ENCODE measurements around the gene SLC2A2.

The SLC2A2 gene

DNA sequence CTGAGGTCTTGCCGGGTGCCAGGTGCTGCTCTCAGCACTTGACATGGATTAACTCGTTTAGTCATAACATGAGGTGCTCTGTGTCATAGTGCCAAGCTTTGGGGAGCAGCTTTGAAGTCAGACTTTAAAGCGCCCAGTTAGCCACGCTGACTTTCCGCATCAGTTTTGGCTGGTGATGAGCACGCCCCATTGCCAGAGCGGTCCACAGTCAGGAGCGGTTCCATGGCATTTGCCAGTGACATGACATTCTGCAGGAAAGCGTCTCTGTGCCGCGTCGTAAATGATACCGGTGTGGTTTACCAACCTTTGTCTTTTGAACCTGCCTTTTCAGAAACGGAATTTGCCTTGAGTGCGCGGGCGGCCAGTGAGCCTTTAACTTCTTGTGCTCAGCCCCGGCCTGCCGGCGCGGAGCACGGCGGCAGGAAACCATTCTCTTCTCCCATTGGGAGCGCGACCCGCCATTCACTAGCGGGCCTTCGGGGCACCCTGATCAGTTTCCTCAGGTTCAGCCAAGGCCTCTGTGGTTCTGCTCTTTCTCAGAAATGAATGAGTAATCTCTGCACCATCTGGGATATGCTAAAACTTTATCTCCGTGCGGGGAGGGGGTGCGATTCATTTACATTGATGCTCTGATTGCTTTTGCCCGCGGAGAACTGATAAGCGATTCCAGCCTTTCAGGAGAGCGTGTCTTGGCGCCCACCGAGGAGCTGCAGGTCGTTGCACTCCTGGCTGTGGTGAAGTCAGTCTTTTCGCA lies 1.7 kb upstream of the SLC2A2 start:
- peak in 3 of 4 experiments; percentile 1 to 9 (median 6) for DNase-seq

DNA sequence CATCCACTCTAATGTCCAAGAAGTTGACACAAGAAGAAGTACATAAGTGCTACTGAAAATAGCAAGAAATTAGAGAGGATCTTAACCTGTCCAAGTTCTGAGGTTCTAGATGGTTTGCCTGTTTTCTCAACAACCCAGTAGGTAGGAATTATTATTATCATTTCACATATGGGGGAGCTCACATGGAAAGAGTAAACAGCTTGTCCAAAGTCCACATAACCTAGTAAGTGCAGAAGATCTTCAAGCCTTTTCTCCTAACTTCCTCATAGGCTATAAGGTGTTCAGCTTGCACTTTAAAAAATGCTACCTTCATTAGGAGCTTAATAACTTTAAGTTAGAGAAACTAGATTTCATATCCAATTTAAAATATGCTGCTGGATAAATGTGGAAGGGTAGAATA lies 3.0 kb downstream of the SLC2A2 start:
- no peak for DNase-seq

DNA sequence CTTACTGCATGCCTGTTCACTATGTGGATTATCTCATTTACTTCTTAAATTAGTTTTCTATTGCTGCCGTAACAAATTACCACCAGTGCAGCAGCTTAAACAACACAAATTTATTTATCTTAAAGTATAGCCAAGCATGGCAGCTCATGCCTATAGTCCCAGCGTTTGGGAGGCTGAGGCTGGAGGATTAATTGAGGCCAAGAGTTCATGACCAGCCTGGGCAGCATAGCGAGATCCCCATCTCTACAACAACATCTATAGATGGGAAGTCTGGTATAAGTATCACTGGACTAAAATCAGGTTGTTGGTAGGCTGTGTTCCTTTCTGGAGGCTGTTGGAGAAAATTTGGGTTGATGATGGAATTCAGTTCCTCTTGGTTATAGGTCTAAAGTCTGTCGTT lies 5.1 kb downstream of the SLC2A2 start:
- no peak for DNase-seq

DNA sequence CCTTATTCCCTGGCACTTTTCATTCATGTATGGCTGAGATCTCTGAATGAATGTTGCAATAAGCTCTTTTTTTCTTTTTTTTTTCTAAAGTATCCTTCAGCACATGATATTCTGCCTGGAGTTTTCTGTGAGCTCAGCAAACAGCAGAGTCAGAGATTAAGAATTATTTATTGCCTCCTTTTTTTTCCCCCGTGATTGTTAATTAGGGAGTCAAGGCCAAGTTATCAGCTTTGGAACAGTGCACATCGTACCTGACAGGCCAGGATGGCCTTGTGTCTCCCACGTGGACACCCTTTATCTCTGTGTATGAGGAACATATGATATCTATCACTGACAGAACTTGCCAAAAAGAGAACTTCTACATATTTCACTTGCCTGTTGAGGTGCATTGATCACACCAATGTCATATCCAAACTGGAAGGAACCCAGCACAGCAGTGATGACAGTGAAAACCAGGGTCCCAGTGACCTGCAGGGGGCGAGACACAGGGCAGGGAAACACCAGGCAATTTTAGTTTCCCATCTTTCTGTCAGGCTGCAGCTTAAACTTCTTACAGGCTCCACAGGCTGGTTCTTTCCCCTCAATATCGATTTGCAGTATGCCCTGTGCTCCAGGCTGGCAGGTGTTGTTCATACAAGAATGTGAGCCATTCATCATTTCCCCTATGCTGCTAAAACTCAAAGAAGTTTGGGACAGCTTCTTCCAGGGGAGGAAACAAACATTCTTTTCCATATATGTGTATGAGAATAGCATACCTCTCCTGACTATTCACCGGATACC lies 8.2 kb downstream of the SLC2A2 start:
- no peak for DNase-seq

DNA sequence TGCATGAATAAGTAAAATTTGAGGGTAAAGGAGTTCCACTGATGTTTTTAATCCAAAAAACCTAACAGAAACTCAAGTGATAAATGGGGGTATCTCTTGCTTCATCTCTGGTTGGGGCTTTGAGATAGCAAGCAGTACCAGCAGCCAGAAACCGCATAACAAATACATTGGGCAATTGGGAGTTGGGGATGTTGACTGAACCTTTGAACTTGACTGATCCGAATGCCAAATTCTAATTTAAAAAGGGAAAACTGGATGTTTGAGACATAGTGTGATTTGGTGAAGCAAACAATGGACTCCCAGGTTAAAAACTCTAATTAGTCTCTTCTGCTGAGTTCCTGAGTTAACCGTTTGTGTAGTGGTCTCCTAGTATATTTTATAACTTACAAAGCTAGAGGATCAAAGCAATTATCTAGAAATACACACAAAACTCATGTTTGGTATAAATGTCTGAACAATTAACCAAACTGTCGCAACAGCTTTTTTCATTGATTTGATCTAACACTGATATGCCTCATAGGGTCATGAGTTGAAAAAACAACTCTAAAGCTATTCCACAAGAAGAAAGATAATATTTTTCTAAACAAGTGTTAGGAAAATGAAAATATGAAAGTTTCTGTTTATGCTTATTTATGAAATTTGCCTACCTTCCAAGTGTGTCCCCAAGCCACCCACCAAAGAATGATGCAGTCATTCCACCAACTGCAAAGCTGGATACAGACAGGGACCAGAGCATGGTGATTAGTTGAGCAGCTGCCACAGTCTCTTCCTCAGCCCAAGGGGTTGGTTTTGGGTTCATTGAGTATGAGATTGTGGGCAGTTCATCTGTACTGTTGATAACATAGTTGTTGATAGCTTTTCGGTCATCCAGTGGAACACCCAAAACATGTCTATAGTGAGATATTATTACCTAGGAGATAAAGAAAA lies 12.4 kb downstream of the SLC2A2 start:
- DNase-seq = no peak

DNA sequence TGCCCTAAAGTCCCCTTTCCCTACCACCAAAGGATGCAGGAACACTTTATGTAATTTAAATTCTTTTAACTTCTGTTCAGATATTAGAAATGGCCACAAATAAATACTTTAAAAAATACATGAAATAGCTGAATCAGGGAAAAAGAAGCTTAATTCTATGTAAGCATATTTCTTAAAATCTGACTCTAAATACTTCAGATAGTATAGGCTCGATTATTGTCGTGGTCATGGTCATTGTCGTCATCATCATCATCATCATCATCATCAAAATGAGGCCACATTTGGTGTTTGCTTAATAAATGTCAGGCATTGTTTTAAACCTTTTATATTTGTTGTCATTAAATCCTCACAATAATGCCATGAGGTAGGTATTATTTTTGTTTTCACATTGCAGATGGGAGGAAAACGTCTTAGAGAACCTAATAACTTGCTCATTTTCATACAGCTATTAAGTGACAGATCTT lies 14.6 kb downstream of the SLC2A2 start:
- DNase-seq = no peak

DNA sequence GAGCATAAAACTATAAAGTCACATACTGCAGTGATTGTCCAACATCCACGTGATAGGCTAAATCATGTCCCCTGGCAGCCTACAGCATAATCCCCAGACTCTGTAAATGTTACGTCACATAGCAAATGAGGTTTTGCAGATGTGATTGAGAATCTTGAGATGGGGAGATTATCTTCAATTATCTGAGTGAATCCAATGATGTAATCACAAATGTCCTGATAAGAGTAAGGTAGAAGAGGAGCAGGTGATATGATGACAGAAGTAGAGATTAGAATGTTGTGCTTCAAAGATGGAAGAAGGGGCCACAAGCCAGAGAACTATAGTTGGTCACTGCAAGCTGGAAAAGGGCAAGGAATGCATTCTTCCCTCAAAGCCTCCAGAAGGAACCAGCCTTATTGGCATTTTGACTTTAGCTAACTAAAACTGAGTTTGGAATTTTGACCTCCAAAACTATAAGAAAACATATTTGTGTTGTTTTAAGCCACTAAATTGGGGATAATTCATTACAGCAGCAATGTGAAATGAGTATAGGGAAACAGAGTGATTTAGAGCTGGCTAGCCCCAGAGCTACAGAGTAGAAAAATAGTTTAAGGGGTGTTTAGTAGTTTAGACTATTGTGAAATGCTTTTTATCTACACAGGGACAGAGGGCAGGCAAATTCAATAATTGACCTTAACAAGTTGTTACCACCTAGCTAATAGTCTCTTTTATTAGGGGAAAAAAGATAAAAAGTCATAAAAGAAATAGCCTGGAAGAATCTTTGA lies 15.2 kb downstream of the SLC2A2 start:
- no peak for DNase-seq

DNA sequence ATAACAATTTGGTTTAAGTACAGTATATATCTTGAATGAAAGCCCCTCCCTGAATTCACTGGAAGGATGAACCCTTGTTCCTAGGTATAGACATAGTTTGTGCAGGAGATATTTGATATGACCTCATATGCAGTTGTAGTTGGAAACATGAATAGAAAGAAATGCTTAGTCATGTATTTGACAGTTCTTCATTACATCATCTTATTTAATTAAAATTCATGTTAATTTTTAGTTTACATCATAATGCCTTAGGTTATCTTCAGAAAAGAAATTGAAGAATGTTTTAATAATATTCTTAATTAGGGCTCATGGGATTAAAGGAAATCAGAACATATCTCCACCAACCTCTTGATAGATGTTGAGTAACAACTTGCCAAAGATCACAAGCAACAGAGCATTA lies 19.2 kb downstream of the SLC2A2 start:
- no peak for DNase-seq

DNA sequence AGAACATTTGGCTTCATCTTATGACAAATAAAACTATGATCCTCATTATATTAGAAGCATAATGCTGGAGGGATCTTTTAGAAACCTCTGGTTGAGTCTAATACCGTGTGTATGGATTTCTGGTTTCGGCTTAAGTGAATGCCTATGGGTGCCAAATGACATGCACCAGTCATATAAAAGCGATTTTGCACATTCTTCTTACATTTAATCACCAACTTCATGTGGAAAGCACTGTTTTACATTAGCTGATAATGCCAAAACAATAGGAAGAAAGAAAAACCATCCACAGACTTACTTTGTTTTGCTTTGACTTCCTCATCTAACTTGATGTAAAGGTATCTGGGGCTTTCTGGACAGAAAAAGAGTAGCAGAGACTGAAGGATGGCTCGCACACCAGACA lies 20.9 kb downstream of the SLC2A2 start:
- DNase-seq = no peak

DNA sequence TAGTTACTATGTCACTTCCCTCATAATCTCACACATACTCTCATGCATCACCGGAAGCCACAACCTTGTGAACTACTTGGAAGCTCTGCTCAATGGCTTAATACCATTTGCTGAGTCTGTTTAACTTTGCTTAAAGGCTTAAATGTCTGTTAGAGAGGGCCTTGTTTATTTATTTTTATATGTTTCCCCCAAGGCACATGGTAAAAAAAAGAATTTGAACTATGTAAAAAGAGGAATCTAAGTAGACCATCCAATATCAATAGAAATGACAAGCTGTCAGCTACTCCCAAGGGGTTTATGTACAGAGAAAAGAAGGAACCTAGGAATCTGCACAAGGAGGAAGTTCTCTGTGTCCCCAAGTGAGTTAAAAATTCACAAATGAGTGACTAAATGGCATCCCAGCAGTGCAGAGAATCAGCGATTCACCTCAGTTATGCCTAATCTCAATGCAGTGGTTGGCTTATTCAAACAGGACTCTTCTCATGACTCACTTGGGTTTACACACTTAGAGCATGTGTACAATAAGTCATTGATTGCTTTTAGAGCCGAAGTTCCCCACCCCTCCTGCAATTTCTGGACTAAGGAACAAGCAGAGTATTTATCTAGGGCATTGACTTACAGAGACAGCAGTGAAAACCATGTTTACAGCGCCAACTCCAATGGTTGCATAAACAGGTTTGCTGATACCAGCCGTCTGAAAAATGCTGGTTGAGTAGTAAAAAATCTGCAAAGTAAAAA lies 24.4 kb downstream of the SLC2A2 start:
- no peak for DNase-seq

DNA sequence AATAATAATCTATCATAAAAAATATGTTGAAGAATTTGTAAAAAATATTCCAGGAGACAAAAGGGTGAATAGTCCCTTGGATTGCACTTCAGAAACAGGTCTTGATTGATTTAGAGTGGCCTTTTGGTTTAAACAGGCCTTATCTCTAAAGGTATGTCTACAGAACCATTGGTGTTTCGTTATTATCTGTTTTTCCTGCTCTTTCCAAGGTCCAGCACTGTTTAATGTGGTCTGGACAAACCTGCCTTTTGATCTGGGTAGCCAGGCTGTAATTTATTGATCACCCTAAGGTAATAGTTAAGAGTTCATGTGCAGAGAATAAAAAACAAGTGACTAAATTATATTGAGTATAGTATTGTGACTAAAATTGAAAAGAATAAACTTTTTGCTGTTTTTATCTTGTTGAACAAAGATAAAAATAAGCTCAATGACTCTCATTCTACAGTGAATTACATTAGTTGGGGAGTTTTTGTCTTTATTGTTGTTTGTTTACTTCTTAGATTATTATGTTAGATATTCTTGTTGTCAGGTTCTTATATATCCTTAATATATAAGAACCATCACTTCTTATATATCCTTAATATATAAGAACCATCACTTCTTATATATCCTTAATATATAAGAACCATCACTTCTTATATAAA lies 25.1 kb downstream of the SLC2A2 start:
- no peak for DNase-seq

DNA sequence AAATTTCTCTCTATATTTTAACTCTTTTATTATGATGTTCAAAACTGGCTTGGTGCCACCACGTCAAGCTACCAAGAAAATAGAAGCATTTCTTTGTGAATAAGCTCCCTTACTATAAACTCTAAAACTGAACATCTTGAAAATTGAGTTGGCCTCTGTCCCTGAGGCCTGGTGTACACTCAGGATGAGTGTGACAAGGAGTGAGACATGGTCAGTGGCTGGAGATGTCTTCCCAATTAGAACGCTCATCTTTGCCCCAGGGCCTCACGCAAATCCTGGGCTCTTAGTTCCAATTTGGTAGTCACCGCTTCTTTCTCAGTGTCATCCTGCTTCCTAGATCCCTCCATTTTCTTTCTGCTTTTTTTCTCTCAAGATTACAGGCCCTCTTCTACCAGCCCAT lies 26.2 kb downstream of the SLC2A2 start:
- DNase-seq = no peak

DNA sequence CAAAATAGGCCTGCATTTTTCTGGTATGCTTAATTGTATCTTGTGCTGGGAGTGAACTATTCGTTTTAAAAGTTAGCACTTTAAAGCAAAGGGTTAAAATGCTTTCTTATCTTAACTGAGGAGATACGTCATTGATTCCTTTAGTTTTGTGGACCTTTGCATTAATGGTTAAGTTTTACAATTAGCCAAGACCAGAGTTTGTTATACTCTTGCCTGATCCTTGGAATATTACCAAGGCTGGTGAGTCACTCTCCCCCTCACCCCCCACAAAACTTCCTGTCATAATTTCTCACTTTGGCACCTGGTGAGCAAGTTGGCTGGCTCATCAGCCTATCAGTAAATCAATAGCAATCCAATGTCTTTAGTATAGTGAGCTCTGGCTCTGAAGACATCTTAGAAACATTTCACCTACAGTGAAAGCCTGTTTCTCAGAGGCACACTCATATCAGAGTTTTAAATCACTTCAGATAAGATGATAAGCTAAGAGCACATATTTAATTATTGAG lies 26.7 kb downstream of the SLC2A2 start:
- DNase-seq = no peak

DNA sequence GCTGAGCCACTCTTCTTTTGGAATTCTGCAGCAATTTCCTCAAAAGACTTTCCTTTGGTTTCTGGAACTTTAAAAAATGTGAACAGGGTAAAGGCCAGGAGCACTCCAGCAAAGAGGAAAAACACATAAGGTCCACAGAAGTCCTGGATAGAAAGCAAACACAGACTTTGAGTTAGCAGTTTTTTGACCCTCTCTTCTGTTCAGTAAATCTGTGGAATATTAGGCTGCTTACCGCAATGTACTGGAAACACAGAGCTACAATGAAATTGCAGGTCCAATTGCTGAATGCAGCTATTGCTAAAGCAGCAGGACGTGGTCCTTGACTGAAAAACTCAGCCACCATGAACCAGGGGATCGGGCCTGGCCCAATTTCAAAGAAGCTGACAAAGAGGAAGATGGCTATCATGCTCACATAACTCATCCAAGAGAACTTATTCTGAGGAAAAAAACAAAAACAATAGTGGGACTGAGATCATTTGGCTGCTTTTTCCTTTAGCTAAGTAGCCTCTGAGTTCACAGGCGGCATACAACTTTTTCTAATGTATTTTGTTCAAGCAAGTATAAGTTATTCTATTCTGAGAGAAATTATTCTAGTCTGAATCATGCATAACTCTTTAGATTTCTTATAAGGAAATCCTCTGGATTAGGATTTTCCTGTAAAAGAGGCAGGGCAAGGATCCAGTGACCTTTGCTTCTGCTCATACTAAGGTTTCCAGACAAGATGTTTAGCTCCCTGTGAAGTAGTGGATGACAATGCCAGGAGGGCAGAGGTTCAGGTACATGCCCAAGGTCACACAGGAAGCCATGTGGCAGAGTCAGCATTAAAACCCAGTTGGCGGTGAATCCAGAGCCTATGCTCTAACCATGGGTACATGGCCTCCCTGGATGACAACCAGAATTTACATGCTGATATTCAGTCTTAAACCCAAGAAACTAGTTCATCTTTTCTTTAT lies 28.3 kb downstream of the SLC2A2 start:
- no peak for DNase-seq

DNA sequence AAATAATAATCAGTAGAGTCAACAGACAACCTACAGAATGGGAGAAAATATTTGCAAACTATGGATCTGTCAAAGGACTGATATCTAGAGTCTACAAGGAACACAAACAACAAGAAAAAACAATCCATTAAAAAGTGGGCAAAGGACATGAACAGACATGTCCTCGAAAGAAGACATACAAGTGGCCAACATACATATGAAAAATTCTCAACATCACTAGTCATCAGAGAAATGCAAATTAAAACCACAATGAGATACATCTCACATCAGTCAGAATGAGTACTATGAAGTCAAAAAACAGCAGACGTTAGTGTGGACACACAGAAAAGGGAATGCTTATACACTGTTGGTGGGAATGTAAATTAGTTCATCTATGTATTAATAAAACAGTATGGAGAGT lies 33.7 kb downstream of the SLC2A2 start:
- no peak for DNase-seq

DNA sequence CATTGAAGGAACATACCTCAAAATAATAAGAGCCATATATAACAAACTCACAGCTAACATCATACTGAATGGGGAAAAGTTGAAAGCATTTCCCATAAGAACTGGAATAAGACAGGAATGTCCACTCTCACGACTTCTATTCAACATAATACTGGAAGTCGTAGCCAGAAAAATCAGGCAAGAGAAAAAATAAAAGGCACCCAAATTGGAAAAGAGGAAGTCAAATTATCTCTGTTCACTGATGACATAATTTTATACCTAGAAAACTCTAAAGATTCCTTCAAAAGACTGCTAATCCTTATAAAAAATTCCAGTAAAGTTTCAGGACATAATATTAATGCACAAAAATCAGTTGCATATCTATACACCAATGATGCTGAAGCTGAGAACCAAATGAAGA lies 34.9 kb downstream of the SLC2A2 start:
- no peak for DNase-seq

DNA sequence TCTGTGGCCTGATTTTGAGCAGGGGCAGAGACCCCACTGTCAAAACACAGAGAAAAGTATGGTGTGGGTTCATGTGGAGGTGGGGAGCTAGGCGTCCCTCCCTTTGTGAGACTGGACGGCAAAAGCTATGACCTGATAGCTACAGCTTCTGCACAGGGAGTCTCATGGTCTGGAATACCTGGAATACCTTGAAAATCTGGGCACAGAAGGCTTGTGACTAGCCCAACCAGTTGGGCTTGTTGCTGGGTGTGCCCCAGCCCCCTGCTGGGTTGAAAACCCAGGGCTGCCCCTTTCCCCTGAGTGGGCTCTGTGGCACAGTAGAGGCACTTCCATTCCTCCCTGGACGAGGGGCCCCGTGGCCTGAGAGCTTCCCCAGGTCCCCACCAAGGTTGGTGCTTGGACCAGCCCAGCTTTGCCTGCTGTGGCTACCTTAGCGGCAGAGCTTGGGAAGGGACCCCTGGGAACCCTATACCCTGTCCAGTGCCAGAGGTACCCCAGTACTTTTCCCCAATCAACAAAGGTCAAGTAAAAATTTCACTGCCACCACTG lies 37.3 kb downstream of the SLC2A2 start:
- no peak for DNase-seq

DNA sequence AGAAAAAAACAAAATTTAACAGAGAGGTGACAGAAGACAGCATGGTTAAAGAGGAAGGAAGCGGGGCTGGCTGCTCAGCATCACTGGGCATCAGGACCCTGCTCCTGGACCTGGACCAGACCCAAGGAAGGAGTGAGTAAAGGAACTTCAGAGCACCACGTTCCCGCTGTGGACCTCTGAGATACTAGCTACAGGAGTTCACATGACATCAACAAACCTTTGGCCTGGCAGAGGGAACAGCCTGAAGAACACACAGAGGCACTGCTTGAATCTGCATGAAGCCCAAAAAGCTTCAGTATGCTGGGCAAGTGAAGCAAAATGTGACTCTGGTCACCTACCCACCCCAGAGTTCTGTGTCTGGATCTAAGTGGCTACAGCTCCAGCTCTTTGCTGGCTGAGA lies 38.1 kb downstream of the SLC2A2 start:
- DNase-seq = no peak

DNA sequence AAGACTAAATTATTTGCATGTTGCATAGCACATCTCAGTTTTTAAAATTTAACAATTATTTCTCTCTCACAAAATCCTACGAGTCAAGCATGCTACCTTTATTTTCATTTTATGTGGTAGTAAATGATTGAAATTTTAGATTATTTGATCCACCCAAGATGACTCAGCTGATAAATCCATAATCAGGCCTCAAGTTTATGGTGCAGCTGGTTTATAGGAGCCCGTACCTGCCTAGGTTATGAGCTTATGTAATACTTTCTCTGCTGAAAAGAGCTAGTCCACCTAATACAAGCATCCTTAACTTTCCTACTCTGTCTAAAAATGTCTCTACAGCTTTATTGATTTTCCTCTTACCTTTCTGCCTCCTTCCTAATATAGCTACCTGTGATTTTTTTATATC lies 41.2 kb downstream of the SLC2A2 start:
- DNase-seq = no peak

DNA sequence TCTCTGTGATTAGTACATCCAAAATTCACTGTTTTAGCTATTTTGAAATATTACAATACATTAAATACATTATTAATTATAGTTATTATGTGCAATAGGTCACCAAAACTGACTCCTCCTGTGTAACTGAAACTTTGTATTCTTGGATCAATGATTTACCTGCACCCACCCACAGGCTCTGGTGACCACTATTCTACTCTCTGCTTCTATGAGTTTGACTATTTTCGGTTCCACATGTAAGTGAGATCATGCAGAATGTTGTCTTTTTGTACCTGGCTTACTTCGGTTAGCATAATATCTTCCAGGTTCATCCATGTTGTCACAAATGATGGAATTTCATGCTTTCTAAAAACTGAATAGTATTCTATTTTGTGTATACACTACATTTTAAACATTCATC lies 43.8 kb downstream of the SLC2A2 start:
- no peak for DNase-seq

All from activated naive CD4-positive, alpha-beta T cell (primary cell).